ENCODE measurements around the gene EIF6. TPM values are rescaled to one million over a fixed set of nuclear protein-coding genes. Genes with fewer than 3 reads are reported as not detected.

Gene EIF6
- total RNA-seq, 1 experiment from 2014 or later: 155 TPM

GRCh38 chr20:35286077-35286898 lies 1.7 kb upstream of the EIF6 start:
- H3K4me1 ChIP-seq (replicated peaks): peaks cover 9% of the 10 kb centered on the region
- DNase-seq (ENCODE audit: low read depth in 1 of 2, low spot score in 2 of 2): no peak
- H3K27ac ChIP-seq: no peak overlapping the region
- H3K4me3 ChIP-seq: no peak overlapping the region
- no peaks in the 10 kb centered on the region for H3K9me3 ChIP-seq (replicated peaks)
- H3K27me3 ChIP-seq (replicated peaks): no peaks in the 10 kb centered on the region
- peaks cover 23% of the 10 kb centered on the region for H3K36me3 ChIP-seq

DNA sequence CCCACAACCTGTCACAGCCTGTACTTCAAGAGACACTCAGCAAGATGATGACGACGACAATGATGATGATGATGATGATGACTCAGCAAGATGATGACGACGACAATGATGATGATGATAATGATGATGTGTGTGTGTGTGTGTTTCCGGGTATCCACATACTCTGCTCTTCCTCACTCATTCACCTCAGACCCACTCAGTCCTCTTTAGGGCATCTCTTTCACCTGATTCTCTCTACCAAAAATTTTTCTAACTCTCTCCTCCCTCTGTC lies 1.2 kb upstream of the EIF6 start:
- no peak for DNase-seq (ENCODE audit: low read depth in 1 of 2, low spot score in 2 of 2)

DNA sequence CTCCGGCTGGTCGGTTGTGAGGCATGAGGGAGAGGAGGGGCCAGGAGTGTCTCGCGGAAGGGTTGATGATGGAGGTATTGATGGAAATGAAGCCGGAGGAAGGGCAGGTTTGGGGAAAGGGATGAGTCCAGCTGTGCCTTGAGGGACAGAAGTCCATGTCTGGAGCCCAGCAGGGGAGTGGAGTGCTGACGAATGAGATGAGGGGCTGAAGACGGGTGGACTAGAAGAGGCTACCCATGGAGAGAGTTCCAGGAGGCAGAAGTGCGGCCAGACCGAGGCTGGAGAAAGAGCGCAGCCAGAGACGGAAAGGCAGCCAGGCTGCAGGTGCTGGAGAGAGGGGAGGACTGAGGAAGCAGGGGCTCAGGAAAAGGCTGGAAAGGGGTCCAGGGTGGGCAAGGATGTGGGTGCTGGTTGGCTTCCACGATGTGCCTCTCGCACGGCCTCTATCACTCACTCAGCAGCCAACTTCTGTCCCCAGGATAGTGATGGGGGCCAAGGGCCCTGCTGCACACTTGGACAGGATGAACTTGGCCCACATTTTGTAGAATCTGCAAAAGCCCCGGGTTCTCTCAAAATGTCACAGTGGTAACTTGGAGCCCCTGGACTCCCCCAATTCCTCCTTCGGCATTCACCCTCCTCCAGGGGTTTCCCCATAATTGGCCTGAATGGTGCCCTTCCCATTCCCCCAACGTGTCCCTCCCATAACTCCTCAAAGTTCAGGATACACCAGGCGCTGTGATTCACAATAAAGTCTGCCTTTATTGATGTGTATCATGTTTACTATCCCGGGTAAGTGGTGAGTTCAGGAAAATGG lies 627 bp upstream of the EIF6 start:
- Histone ChIP-seq H3K27me3 (replicated peaks) (no peaks in the 10 kb centered on the region), H3K36me3 (peaks cover 31% of the 10 kb centered on the region), H3K9me3 (replicated peaks) (no peaks in the 10 kb centered on the region), H3K4me3 (peak overlapping the region; percentile 82), H3K4me1 (replicated peaks) (peaks cover 9% of the 10 kb centered on the region), H3K27ac (peak overlapping the region; percentile 62)
- DNase-seq (ENCODE audit: low read depth in 1 of 2, low spot score in 2 of 2): no peak

More for the DNA sequence above, 1.2 kb upstream of the EIF6 start:
- Histone ChIP-seq H3K27me3 (replicated peaks) (no peaks in the 10 kb centered on the region), H3K27ac (no peak overlapping the region), H3K9me3 (replicated peaks) (no peaks in the 10 kb centered on the region), H3K4me1 (replicated peaks) (peaks cover 9% of the 10 kb centered on the region), H3K4me3 (no peak overlapping the region), H3K36me3 (peaks cover 26% of the 10 kb centered on the region)

DNA sequence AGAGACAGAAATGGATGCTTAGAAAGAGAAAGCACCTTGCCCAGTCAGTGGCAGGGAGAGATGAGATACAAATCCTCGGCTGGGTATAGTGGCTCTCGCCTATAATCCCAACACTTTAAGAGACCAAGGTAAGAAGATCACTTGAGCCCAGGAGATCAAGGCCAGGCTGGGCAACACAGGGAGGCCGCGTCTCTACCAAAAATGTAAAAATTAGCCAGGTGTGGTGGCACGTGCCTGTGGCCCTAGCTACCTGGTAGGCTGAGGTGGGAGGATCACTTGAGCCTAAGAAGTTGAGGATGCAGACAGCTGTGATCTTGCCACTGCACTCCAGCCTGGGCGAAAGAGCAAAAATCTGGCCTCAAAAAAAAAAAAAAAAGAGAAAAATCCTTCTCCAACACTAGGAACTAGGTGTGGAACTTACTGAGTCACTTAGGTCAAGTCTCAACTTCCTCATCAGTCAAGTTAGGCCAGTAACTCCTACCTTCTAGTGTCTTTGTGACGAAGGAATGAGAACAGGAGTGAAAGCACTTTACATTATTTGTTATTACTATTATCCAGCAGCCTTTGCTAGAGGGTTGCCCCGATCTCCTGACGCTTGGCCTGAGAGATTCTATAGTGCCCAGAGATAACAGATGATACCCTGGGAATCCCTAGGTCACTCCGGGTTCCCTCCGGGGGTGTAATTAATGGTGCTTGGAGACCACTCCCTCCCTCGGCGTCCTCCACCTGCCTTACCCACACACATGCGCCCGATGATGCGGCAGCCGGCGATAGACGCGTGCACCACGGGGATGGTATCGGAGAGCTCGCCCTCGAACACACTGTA lies 918 bp downstream of the EIF6 start:
- Histone ChIP-seq H3K4me3 (peak overlapping the region; percentile 82), H3K36me3 (peaks cover 46% of the 10 kb centered on the region), H3K4me1 (replicated peaks) (peaks cover 9% of the 10 kb centered on the region), H3K27ac (peak overlapping the region; percentile 62), H3K9me3 (replicated peaks) (no peaks in the 10 kb centered on the region), H3K27me3 (replicated peaks) (no peaks in the 10 kb centered on the region)
- no peak for DNase-seq (ENCODE audit: low read depth in 1 of 2, low spot score in 2 of 2)

DNA sequence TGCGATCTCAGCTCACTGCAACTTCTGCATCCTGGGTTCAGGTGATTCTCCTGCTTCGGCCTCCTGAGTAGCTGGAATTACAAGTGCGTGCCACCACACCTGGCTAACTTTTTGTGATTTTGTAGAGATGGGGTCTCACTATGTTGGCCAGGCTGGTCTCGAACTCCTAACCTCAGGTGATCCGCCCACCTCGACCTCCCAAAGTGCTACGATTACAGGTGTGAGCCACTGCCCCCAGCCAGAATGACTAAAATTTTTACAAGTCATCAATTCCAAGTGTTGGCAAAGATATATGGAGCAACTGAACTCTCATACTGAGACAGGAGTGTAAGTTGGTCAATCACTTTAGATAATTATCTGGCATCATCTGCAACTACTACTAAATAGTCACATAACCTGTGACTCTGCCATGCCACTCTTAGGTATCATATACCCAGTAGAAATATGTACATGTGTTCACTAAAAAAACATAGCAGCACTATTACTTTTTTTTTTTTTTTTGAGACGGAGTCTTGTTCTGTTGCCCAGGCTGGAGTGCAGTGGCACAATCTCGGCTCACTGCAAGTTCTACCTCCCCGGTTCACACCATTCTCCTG lies 3.0 kb downstream of the EIF6 start:
- Histone ChIP-seq H3K9me3 (replicated peaks) (no peaks in the 10 kb centered on the region), H3K27me3 (replicated peaks) (no peaks in the 10 kb centered on the region), H3K27ac (no peak overlapping the region), H3K36me3 (peaks cover 63% of the 10 kb centered on the region), H3K4me3 (no peak overlapping the region), H3K4me1 (replicated peaks) (peaks cover 21% of the 10 kb centered on the region)
- DNase-seq (ENCODE audit: low read depth in 1 of 2, low spot score in 2 of 2): no peak

DNA sequence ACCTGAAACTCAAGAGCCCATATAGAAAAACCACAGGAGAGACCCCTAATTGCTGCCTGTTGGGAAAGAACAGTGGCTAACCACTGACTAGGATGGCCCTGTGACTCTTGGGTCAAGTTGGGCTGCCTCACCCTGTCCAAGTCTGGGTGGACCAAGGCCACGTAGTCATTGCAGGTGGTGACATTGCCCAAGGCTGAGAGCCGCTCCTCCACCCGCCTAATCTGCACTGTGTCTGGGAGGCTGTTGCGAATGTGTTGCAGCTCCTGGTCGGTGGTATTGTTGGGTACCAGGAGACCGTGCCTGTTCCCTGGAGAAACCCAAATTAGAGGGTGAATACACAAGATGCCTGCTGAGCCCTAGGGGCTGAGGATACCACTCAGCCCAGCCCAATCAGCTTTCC lies 4.0 kb downstream of the EIF6 start:
- Histone ChIP-seq H3K27ac (no peak overlapping the region), H3K4me1 (replicated peaks) (peaks cover 25% of the 10 kb centered on the region), H3K9me3 (replicated peaks) (no peaks in the 10 kb centered on the region), H3K27me3 (replicated peaks) (no peaks in the 10 kb centered on the region), H3K4me3 (no peak overlapping the region), H3K36me3 (peaks cover 74% of the 10 kb centered on the region)
- DNase-seq (ENCODE audit: low read depth in 1 of 2, low spot score in 2 of 2): no peak

- Histone ChIP-seq H3K27me3 (replicated peaks) (no peaks in the 10 kb centered on the region), H3K9me3 (replicated peaks) (no peaks in the 10 kb centered on the region), H3K36me3 (peaks cover 83% of the 10 kb centered on the region), H3K27ac (no peak overlapping the region), H3K4me1 (replicated peaks) (peaks cover 20% of the 10 kb centered on the region), H3K4me3 (no peak overlapping the region)
- DNase-seq (ENCODE audit: low read depth in 1 of 2, low spot score in 2 of 2): no peak
These were observed 4.9 kb downstream of the EIF6 start for GRCh38 chr20:35279533-35280174.

DNA sequence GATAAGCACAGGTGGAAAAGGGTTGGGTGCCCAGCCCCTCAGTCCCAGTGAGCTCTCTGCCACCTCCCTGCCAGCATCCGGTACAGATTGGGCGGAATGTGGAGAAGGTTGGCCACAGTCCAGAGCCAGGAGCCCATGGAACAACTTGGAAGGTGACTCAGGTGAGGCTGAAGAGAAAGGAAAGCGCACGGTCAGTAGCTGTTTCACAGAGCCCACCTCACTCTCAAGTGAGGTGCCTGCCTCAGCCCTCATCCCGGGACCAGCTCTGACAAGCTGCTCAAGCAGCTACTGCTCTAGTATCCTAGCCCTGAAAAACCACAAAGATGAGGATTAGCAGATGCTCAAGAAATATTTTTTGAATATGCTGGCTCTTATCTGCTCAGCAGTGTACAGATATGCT lies 5.5 kb downstream of the EIF6 start:
- DNase-seq (ENCODE audit: low read depth in 1 of 2, low spot score in 2 of 2): no peak
- no peak overlapping the region for H3K27ac ChIP-seq

DNA sequence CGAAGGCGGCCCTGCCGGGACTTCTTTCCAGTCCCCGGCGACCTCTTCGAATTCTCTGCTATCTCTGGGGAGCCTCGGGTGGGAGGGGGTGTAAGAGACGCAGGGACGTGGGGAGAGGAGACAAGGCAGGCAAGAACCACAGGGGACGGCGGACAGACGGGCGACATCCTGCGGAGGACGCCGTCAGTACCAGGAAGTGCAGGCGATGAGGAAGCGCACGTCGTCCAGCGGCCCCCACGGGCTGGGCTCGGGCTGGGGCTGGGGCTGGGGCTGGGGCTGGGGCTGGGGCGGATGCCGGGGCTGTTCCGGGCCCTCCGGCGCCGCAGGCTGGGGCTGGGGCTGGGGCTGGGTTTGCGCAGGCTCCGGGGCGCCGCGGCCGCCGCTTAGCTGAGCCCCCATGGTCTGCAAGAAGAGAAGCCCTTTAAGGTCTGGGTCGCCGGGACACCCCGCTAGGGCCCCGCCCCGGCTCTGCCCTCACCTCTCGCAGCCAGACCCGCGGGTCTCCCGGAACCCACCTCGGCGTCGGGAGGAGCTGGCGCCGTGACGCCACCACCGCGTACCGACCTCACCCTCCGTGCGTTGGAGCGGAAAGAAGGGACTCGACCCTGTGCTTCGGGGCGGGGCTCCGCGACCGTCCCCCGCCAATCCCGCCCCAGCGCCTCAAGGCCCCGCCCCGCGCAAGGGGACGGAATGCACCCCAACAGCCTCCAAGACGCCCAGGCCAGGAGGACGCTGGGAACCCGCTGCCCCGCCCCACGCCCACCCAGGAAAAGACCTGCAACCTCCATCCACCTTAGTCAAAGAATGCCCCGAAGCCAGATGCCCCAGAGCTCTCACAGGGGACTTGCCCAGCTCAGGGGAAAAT lies 6.8 kb downstream of the EIF6 start, which contains the start of gene MMP24OS:
MMP24OS (minus strand) TSS at position 592 of the 865 bp plus-strand sequence; CDS start at position 399, 193 bp downstream.
- Histone ChIP-seq H3K27me3 (replicated peaks) (no peaks in the 10 kb centered on the region), H3K4me3 (peak within 1 kb of the TSS; percentile 77), H3K36me3 (peaks cover 82% of the 10 kb centered on the region), H3K27ac (peak within 1 kb of the TSS; percentile 93), H3K4me1 (replicated peaks) (peaks cover 17% of the 10 kb centered on the region), H3K9me3 (replicated peaks) (no peaks in the 10 kb centered on the region)
- peak; percentile 92 to 94 for DNase-seq (ENCODE audit: low read depth in 1 of 2, low spot score in 2 of 2)

More for the DNA sequence above, 5.5 kb downstream of the EIF6 start:
- no peaks in the 10 kb centered on the region for H3K9me3 ChIP-seq (replicated peaks)
- H3K4me3 ChIP-seq: no peak overlapping the region
- no peaks in the 10 kb centered on the region for H3K27me3 ChIP-seq (replicated peaks)
- H3K36me3 ChIP-seq: peaks cover 85% of the 10 kb centered on the region
- H3K4me1 ChIP-seq (replicated peaks): peaks cover 20% of the 10 kb centered on the region

DNA sequence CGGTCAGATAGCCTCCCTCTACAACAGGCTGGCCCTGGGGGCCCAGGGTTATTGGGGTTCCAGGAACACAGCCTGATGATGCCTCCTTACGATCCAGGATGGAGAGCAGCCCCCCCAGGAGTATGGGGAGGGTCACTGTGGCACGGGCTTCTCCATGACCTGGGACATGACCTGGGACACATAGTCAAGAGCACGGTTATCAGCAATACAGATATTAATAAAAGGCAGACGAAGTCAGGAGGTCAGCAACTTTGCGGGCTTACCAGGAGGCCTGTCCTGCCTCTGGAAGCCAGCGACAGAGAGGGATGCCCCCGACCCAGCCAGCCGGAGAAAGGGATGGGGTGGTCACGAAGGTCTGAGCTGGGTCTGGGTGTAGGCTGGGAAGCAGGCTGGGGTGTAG lies 7.4 kb downstream of the EIF6 start:
- H3K27me3 ChIP-seq (replicated peaks): no peaks in the 10 kb centered on the region
- peaks cover 79% of the 10 kb centered on the region for H3K36me3 ChIP-seq
- H3K4me3 ChIP-seq: peak overlapping the region; percentile 77
- peak overlapping the region; percentile 93 for H3K27ac ChIP-seq
- DNase-seq (ENCODE audit: low read depth in 1 of 2, low spot score in 2 of 2): peak in 1 of 2 experiments; percentile 49
- H3K4me1 ChIP-seq (replicated peaks): peaks cover 17% of the 10 kb centered on the region
- H3K9me3 ChIP-seq (replicated peaks): no peaks in the 10 kb centered on the region

GRCh38 chr20:35276408-35276807 lies 8.2 kb downstream of the EIF6 start:
- Histone ChIP-seq H3K4me3 (no peak overlapping the region; the same call in 1 of the 2 replicates), H3K27me3 (replicated peaks) (no peaks in the 10 kb centered on the region), H3K27ac (no peak overlapping the region), H3K9me3 (replicated peaks) (no peaks in the 10 kb centered on the region), H3K36me3 (peaks cover 77% of the 10 kb centered on the region), H3K4me1 (replicated peaks) (peaks cover 17% of the 10 kb centered on the region)
- no peak for DNase-seq (ENCODE audit: low read depth in 1 of 2, low spot score in 2 of 2)

GRCh38 chr20:35275741-35276251 lies 8.8 kb downstream of the EIF6 start:
- Histone ChIP-seq H3K36me3 (peaks cover 80% of the 10 kb centered on the region), H3K27me3 (replicated peaks) (no peaks in the 10 kb centered on the region), H3K4me1 (replicated peaks) (peaks cover 17% of the 10 kb centered on the region), H3K27ac (no peak overlapping the region), H3K4me3 (no peak overlapping the region), H3K9me3 (replicated peaks) (no peaks in the 10 kb centered on the region)
- DNase-seq (ENCODE audit: low read depth in 1 of 2, low spot score in 2 of 2): no peak

Data from SJSA1 (cell line).